A549 treated with Mapracorat at 1 μM for 4 hours (cell line): Measurements from ENCODE around the gene STPG3. TPM values are rescaled to one million over a fixed set of nuclear protein-coding genes. Genes with fewer than 3 reads are reported as not detected.

ENCODE experiments used
- total RNA-seq: library from RNA; stranded (reverse); fragments of 200-300 nt; extraction: Qiagen RNA extraction; gene quantifications from 5 replicates; pipeline ENCODE4 v1.2.3, GENCODE V29; 2022

Gene STPG3
- total RNA-seq, result not detected in 5 replicates

DNA sequence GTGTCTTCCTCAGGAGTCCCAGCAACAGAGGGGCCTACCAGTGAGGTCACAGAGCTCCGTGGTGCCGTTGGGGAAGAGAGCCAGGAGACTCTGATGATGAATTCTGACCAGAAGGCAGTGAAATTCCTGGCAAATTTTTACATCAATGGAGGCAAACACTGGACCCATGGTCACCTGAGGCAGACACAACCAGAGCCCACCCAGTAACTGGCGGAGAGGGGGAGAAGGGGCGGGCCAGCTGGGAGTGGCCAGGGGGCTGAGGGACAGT is at the start of gene STPG3:
TSS of gene STPG3 (plus strand) at position 93 of the 268 bp plus-strand sequence. CDS start at position 94, 1 bp downstream.

DNA sequence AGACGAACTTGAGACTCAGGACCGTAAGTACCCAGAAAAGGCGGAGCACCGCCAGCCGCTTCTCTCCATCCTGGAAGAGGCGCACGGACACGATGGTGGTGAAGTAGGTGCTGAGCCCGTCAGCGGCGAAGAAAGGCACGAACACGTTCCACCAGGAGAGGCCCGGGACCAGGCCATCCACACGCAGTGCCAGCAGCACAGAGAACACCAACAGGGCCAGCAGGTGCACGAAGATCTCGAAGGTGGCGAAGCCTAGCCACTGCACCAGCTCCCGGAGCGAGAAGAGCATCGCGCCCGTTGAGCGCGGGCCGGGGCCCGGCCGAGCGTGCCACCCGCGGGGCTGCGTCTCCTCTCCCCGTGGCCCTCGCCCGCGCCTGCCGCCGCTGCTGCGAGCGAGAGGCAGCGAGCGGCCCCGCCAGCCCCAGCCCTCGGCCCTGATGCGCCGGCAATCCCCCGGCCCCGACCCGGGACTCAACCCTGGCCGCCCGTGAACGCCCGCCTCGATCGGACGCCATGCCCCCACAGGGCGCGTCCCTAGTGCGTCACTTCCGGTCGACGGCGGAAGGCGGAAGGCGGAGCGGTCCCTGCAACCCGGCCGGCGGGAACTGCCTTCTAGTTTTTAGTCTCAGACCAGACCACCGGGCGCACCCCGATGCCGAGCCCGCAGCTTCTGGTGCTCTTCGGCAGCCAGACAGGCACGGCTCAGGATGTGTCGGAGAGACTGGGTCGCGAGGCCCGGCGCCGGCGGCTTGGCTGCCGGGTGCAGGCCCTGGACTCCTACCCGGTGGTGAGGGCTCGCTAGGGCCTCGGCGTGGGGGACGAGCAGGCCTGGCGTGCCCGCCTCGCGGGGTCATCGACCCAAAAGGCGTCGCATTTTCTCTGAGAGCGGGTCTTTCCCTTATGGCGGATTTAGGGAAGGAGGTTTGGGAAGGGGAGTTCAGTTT is 45.7 kb upstream of the STPG3 start, which contains the start of the genes NDOR1 and TMEM203:
TSS of gene NDOR1 (plus strand) at position 575 of the 944 bp plus-strand sequence. CDS start at position 653, 78 bp downstream.
TSS of gene TMEM203 (minus strand) at position 523 of the 944 bp plus-strand sequence. CDS start at position 289, 234 bp downstream.

DNA sequence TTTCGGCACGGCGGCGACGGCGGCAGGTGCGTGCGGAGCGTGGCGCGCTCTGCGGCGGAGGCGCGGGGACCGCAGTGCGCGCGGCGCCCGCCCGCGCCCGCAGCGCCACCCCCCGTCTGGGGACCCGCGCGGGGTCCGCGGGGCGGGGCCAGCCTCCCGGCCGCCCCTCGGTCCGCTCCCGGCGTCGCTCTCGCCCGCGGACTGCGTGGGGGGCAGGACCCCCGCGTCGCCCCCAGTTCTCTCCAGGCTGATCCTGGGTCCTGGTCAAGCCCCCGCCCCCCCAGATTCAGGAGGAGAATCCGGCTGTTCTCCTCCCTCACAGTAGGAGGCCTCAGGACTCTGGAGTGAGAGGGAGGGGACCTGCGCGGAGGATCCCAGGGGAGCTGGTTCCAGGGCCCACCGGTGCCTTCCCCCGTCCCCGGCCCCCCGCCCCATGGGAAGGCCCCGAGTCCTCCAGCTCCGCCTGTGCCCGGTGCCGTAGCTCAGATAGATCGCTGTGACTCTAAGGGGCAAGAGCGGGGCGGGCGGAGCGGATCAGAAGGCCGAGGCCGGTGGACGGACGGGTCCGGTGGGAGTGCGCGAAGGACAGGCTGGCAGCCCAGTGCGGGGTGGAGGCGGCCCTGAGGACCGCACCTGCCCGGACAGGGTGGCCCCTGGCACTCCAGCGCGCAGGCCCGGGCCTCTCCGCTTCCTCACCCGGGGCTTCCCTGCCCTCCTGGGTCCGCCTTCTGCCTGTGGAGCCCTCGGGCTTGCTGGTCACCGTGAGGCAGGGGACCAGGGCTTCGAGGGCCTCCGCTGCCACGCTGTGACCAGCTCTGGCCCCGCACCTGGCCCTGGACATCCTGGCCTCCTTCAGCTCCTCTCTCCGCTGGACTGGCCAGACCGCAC is 28.7 kb upstream of the STPG3 start, which contains the start of gene RNF208:
TSS of gene RNF208 (minus strand) at position 51 of the 888 bp plus-strand sequence. CDS start 1,028 bp downstream, outside the sequence.

DNA sequence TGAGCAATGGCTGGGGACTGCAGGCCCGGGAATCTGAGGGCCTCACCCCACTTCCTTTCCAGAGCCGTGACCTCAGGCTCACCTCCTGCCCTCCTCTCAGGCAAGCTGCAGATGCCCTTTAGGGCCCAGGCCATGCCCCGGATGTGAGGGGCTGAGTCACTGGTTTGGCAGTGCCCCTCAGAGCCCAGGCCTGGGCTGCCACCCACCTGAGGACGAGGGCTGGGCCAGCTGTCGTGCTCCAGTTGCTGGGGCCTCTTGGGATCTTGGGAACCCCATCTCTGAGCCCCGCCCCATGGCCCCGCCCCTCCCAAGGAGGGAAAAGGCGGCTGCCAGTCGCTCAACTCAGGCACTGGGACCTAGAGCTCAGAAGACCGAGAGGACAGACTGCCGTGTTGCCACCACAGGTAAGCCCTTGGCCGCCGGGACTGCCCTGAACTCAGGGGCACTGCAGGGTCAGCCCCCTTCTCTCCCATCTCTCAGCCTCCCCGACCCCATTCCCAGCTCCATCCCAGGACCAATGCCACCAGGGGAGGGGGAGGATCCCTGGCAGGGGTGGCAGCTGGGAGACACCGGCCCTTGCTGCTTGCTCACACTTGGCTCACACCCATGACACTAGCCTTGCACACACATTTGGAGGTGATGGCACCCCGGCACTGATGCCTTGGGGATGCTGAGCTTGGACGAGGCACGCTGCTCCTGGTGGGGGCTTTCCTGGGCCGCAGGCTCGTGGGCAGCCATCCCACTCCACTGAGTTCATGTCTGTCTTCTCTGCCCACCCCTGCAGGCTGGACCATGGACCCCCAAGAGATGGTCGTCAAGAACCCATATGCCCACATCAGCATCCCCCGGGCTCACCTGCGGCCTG is 26.0 kb upstream of the STPG3 start, which contains the start of gene CYSRT1:
TSS of gene CYSRT1 (plus strand) at position 345 of the 865 bp plus-strand sequence. CDS start at position 793, 448 bp downstream.

DNA sequence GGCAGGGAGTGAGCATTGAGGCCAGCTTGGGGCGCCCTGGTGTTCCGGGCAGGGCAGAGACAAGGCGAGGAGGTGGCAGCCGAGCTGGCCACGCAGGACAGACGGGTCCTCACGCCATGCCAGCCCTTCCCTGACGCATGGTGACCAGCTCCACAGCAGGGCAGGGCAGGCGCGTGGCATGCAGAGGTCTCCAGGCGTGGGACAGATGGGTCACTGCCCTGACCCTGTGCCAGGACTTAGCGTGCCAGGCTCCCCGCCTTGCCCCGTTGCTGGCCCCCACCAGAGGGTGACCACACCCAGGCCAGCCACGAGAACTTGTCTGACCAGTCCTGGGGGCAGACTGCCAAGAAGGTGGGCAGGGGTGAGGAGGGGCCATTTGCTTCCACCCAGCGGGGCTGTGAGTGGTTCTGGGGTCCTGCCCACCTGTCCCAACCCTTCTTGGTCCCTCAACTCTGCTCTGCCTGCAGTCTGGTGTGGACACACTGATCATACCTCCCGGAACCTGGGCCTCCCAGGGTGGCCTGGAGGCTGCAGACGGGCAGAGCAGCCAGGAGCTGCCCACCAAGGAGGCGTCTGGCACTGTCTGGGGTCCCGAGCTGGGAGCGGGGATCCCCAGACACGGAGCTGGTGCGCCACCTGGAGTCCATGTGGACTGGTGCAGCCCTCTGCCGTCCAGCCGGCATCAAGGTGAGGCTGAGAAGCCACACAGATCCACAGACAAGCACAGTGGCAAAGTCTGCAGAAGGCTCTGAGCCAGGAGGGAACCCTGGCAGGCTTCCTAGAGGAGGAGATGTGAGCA is 23.8 kb upstream of the STPG3 start, which contains the start of gene RNF224:
TSS of gene RNF224 (plus strand) at position 449 of the 799 bp plus-strand sequence. CDS start 834 bp downstream, outside the sequence.

DNA sequence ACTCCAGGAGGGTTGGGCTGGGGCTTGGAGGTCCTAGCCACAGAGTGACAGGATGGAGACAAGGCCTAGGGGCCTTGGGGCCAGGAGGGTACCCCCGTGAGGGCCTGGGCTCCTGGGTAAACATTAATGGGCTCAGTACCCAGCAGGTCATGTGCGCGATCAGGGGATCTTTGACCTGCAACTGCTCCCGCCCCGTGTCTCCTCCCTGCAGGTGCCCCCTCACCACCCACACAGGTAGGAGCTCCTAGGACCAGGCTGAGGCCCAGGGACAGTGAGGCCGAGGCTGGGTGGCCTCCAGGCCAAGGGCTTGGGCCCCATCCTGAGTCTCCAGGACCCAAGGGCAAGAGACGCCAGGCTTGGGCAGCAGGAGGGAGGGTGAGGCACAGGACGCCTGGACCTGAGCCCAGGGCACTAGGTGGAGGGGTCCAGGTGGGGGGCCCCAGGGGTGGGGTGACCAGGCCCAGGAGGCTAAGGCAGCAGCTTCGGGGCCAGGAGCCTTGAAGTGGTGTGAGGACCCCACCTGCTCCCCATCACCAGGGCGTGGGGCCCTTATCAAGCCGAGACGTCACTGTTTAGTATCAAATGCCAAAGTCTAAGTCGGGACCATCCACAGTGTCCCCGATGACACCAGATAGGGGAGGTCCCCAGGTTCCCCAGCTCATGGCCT is 20.2 kb upstream of the STPG3 start, which contains the start of gene SLC34A3:
TSS of gene SLC34A3 (plus strand) at position 197 of the 667 bp plus-strand sequence. CDS start 802 bp downstream, outside the sequence.

DNA sequence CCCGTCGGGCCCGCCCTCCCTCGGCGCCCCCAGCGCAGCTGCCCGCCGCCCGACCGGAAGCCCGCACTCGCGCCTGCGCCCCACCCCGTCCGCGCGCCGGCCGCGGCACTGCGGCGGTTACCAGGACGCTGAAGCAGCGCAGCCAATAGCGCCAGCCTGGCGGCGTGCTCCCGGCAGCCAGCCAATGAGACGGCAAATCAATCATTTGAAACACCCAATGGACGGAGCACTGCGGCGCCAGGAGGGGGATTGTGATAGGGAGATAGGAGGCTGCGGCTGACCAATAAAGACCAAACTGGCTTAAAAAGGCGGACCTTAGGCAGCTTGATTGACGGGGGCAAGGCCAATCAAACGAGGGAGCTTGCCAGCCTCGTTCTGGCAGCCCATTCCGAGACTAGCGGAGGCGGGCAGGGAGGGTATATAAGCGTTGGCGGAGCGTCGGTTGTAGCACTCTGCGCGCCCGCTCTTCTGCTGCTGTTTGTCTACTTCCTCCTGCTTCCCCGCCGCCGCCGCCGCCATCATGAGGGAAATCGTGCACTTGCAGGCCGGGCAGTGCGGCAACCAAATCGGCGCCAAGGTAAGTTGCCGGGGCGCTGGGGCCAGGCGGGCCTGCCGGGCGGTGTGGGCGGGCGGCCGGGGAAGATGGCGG is 10.1 kb upstream of the STPG3 start, which contains the start of gene TUBB4B:
TSS of gene TUBB4B (plus strand) at position 447 of the 649 bp plus-strand sequence. CDS start at position 521, 74 bp downstream.

DNA sequence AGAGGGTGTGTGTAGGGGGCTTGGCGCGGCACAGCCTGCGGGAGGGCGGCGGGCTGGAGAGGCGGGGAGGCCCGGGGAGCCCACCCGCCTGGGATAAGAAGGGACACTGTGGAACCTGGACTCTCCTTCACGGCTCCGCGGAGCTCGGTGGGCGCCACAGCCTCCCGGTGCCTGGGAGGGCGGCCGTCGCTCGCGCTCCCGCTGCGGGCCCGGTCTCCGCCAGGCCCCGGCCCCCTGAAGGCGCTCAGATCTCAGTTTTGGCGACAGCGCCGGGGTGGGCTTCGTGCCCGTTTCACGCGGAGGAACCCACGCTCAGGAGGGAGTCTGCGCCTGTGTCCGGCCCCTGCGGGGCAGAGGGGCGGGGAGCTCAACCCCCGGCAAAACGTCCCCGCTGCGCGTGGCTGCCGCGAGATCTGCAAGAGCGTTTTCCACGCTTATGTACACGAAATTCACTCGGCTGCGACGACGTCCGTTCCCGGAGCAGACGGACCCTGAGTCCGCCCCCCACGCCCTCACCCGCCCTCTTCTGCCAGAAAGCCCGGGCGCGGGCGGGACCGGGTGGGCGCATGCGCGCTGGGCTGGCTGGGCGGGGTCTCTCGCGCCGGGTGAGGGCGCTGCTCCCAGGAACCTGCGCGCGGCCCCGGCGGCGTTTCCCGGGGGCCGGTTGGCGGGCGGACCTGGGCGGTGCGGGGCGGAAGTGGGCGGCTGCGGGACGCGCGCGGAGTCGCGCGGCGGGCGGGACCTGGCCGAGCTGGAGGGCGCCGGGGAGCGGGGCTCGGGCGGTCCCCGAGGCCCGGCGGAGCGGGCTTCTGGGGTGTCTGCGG is 3.8 kb downstream of the STPG3 start, which contains the start of gene NELFB:
TSS of gene NELFB (plus strand) at position 704 of the 824 bp plus-strand sequence.

DNA sequence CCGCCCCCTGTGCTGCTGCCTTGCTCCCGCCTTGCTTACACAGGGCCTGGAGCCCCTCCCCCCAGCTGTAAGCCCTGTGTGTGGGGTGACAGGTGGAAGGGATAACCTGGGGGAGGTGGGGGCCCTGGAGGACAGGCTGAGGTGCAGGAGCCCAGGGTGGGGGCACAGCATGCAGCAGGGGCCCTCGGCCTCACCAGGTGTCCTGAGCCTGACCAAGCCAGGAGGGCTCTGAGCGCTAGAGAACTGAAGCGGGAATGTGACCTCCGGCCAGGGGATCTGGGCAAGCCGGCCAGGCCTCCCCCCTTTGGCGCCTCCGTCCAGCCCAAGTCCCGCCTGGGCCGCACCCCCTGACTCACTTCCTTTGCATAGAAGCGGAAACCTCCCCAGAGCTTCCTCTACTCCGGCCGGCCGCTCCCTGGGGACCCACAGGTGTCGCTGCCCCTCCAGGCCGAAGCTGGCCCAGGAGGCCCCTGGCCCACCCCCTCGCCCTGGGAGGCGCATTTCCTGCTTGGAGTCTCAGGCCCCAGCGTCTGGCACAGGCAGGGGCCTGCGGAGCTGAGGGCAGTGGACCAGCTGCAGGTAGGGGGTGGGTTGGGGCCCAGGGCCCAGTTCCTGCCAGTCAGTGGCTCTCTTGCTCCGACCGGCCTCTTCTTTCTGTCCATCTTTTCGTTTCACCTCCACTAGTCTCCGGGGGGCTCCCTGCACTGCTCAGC is 26.4 kb downstream of the STPG3 start, which contains the start of gene TOR4A:
TSS of gene TOR4A (plus strand) at position 398 of the 713 bp plus-strand sequence. CDS start 964 bp downstream, outside the sequence.

DNA sequence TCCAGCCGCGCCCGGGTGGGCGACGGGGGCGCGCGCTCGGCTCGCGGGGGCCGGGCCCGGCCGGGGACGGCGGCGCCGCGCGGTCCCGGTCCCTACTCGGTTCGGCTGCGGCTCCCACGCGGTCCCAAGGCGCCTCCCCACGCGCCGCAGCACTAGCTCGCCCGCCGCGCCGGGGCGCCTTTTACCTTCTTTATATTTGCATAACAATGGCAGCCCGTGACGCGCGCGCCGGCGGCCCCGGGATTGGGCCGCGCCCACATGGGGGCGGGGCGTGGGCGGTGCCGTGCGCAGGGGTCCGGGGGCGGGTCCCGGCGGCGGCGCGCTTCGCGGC is 51.0 kb downstream of the STPG3 start, which contains the start of gene NRARP:
TSS of gene NRARP (minus strand) at position 154 of the 331 bp plus-strand sequence. CDS start 343 bp downstream, outside the sequence.

Other genes starting within 250 kb of the STPG3 start
- 19.0 to 29.4 TPM (median 26.7 TPM) in 5 replicates for gene ABCA2, start 223.0 kb upstream of the STPG3 start, total RNA-seq
- 0.05 to 0.07 TPM (median 0.06 TPM) in 4 of 5 replicates, not detected in the other for gene FUT7, start 219.2 kb upstream of the STPG3 start, total RNA-seq
- gene NPDC1, start 205.1 kb upstream of the STPG3 start, total RNA-seq, result 40.8 to 96.8 TPM (median 80.5 TPM) in 5 replicates
- gene ENTPD2, start 197.2 kb upstream of the STPG3 start, total RNA-seq, result 2.2 to 2.9 TPM (median 2.4 TPM) in 5 replicates
- 13.5 to 26.0 TPM (median 23.9 TPM) in 5 replicates for gene SAPCD2, start 180.7 kb upstream of the STPG3 start, total RNA-seq
- gene UAP1L1, start 173.8 kb upstream of the STPG3 start, total RNA-seq, result 9.3 to 16.6 TPM (median 12.2 TPM) in 5 replicates
- 40.2 to 53.2 TPM (median 51.7 TPM) in 5 replicates for gene MAN1B1, start 164.3 kb upstream of the STPG3 start, total RNA-seq
- 66.6 to 132 TPM (median 125 TPM) in 5 replicates for gene DPP7, start 136.6 kb upstream of the STPG3 start, total RNA-seq
- 0.20 to 0.71 TPM (median 0.53 TPM) in 5 replicates for gene GRIN1, start 112.1 kb upstream of the STPG3 start, total RNA-seq
- gene LRRC26, start 81.2 kb upstream of the STPG3 start, total RNA-seq, result 0.59 to 2.0 TPM (median 1.8 TPM) in 5 replicates
- not detected in 5 replicates for gene TMEM210, start 79.2 kb upstream of the STPG3 start, total RNA-seq
- gene ANAPC2, start 62.7 kb upstream of the STPG3 start, total RNA-seq, result 23.4 to 36.8 TPM (median 34.5 TPM) in 5 replicates
- gene SSNA1, start 62.6 kb upstream of the STPG3 start, total RNA-seq, result 103 to 151 TPM (median 139 TPM) in 5 replicates
- gene TPRN, start 50.5 kb upstream of the STPG3 start, total RNA-seq, result 6.0 to 10.8 TPM (median 10.2 TPM) in 5 replicates
- 33.8 to 47.5 TPM (median 45.4 TPM) in 5 replicates for gene TMEM203, start 45.6 kb upstream of the STPG3 start, total RNA-seq
- 9.8 to 19.3 TPM (median 16.4 TPM) in 5 replicates for gene NDOR1, start 45.6 kb upstream of the STPG3 start, total RNA-seq
- 1.1 to 2.1 TPM (median 1.8 TPM) in 5 replicates for gene RNF208, start 29.0 kb upstream of the STPG3 start, total RNA-seq
- gene CYSRT1, start 26.1 kb upstream of the STPG3 start, total RNA-seq, result 2.5 to 5.4 TPM (median 4.8 TPM) in 5 replicates
- 0.07 to 0.44 TPM (median 0.31 TPM) in 5 replicates for gene RNF224, start 23.8 kb upstream of the STPG3 start, total RNA-seq
- 0.08 to 0.28 TPM (median 0.09 TPM) in 3 of 5 replicates, not detected in the others for gene SLC34A3, start 20.4 kb upstream of the STPG3 start, total RNA-seq
- gene TUBB4B, start 10.0 kb upstream of the STPG3 start, total RNA-seq, result 637 to 832 TPM (median 729 TPM) in 5 replicates
- 43.1 to 58.5 TPM (median 55.8 TPM) in 5 replicates for gene NELFB, start 4.0 kb downstream of the STPG3 start, total RNA-seq
- gene TOR4A, start 26.4 kb downstream of the STPG3 start, total RNA-seq, result 17.1 to 29.0 TPM (median 26.7 TPM) in 5 replicates
- gene NRARP, start 51.0 kb downstream of the STPG3 start, total RNA-seq, result 2.4 to 5.6 TPM (median 4.3 TPM) in 5 replicates
- 4.0 to 6.6 TPM (median 6.0 TPM) in 5 replicates for gene EXD3, start 171.9 kb downstream of the STPG3 start, total RNA-seq
- gene NOXA1, start 172.1 kb downstream of the STPG3 start, total RNA-seq, result 0.77 to 2.0 TPM (median 1.7 TPM) in 5 replicates
- gene ENTPD8, start 190.1 kb downstream of the STPG3 start, total RNA-seq, result 0.10 to 0.30 TPM (median 0.27 TPM) in 5 replicates
- gene NSMF, start 208.0 kb downstream of the STPG3 start, total RNA-seq, result 31.5 to 48.0 TPM (median 42.1 TPM) in 5 replicates